ENCODE data around the gene S100A9. TPM values are rescaled to one million over a fixed set of nuclear protein-coding genes. Genes with fewer than 3 reads are reported as not detected.

The S100A9 gene
- total RNA-seq, 1 experiment from 2014 or later: not detected

DNA sequence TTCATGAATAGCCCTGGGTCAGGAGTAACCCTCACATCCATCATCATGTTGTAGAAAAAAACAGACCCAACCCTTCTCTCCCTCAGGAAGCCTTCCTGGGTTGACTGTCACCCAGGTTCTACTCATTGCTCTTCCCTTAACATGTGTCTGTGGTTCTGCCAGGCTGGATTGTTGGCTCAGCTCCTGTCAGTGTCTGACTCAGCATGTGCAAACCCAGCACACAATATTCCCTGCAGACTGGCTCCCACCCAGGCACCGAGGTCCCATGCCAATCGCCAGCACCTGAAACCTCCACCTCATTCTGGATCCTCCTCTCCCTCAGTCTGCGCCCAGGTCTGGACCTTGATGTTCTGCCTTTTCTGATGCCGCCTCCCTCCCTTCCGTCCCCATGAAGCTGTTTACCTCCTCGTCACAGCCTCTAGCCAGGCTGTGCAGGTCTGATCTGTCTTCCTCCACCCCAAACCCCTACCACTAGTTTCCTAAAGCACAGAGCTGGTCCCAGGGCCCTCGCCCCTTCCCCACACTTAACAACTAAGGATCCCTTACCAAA, 37.6 kb downstream of the S100A9 start:
- no CpG with 5 or more reads among the region's 7 CpGs for WGBS (ENCODE audit: extremely low coverage, insufficient read length, low lambda C conversion rate)

More for the DNA sequence above, 37.6 kb downstream of the S100A9 start:
- DNase-seq: peak; percentile 17
- Histone ChIP-seq H3K9me3 (ENCODE audit: control insufficient read depth, low read depth, low read length) (no peaks in the 10 kb centered on the region), H3K27me3 (ENCODE audit: insufficient read depth, low read length) (no peaks in the 10 kb centered on the region), H2BK120ac (ENCODE audit: low read depth, low read length, poor library complexity, severe bottlenecking) (no peak overlapping the region), H3K18ac (ENCODE audit: insufficient read length, low read depth, low read length) (no peak overlapping the region), H4K8ac (replicated peaks; ENCODE audit: insufficient read length, low read depth, low read length) (no peak overlapping the region), H2BK15ac (ENCODE audit: low read depth, low read length) (no peak overlapping the region), H3K56ac (ENCODE audit: insufficient read length, low read depth, low read length) (no peak overlapping the region), H3K4me1 (ENCODE audit: insufficient read depth, low read length) (no peaks in the 10 kb centered on the region), H3K23ac (ENCODE audit: insufficient read length, low read depth, low read length) (no peak overlapping the region), H3K79me1 (ENCODE audit: insufficient read depth, low read depth, low read length, poor library complexity, severe bottlenecking) (no peaks in the 10 kb centered on the region), H2BK12ac (ENCODE audit: insufficient read length, low read depth, low read length) (no peak overlapping the region), H4K91ac (ENCODE audit: insufficient read length, low read depth, low read length) (no peak overlapping the region), H3K4ac (ENCODE audit: low read depth, low read length) (no peak overlapping the region), H3K9ac (ENCODE audit: extremely low read depth, insufficient read length, low read length) (no peak overlapping the region), H3T11ph (ENCODE audit: low read length) (no peak overlapping the region), H4K5ac (ENCODE audit: insufficient read length, low read depth, low read length) (no peak overlapping the region), H3K79me2 (ENCODE audit: insufficient read depth, low read length) (no peaks in the 10 kb centered on the region), H2AK5ac (ENCODE audit: insufficient read length, low read length) (no peak overlapping the region), H4K20me1 (ENCODE audit: control insufficient read depth, insufficient read depth, insufficient read length) (no peaks in the 10 kb centered on the region), H3K23me2 (ENCODE audit: insufficient read length, low read depth, low read length, poor library complexity, severe bottlenecking) (no peaks in the 10 kb centered on the region), H3K27ac (ENCODE audit: insufficient read length, low read depth, low read length) (no peak overlapping the region), H3K14ac (ENCODE audit: insufficient read depth, low read length) (no peak overlapping the region), H2BK20ac (ENCODE audit: low read depth, low read length, poor library complexity, severe bottlenecking) (no peak overlapping the region), H3K4me2 (ENCODE audit: insufficient read depth, insufficient read length, low read length) (no peak overlapping the region), H2AFZ (ENCODE audit: low read length) (no peak overlapping the region), H2BK5ac (ENCODE audit: insufficient read length, low read length) (no peak overlapping the region)
- Mint-ChIP-seq H3K27me3 (ENCODE audit: low read depth) (peaks cover 12% of the 10 kb centered on the region), H3K27ac (no peak overlapping the region; a peak in 1 of 7 replicates), H3K4me3 (no peak overlapping the region), H3K4me1 (peaks cover 0 to 2% of the 10 kb centered on the region in 2 experiments; a peak in 1 of 4 replicates), H3K36me3 (ENCODE audit: insufficient read depth in 1 of 3, low read depth in 3 of 3) (no peaks in the 10 kb centered on the region; a peak in 1 of 7 replicates), H3K9me3 (no peaks in the 10 kb centered on the region)
- TF ChIP-seq, protein P1, sequence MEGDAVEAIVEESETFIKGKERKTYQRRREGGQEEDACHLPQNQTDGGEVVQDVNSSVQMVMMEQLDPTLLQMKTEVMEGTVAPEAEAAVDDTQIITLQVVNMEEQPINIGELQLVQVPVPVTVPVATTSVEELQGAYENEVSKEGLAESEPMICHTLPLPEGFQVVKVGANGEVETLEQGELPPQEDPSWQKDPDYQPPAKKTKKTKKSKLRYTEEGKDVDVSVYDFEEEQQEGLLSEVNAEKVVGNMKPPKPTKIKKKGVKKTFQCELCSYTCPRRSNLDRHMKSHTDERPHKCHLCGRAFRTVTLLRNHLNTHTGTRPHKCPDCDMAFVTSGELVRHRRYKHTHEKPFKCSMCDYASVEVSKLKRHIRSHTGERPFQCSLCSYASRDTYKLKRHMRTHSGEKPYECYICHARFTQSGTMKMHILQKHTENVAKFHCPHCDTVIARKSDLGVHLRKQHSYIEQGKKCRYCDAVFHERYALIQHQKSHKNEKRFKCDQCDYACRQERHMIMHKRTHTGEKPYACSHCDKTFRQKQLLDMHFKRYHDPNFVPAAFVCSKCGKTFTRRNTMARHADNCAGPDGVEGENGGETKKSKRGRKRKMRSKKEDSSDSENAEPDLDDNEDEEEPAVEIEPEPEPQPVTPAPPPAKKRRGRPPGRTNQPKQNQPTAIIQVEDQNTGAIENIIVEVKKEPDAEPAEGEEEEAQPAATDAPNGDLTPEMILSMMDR (conservative IDR thresholded peaks at IDR 0.05): no peak

Measured in H9 (cell line).